AG10803 (cell line): ENCODE data around the gene PPFIA4.

ENCODE experiments used
- DNase-seq: peaks from one replicate; pipeline ENCODE4 v3.0.0; 2010; ENCODE audit warnings: low read depth
- H3K4me3 ChIP-seq: 2 replicates; pipeline ENCODE4 v1.5.1; 2011; ENCODE audit warnings: mild to moderate bottlenecking, low read length, control low read depth
- CTCF ChIP-seq: conservative IDR thresholded peaks from 2 replicates; pipeline ENCODE4 v1.5.1; 2011; ENCODE audit warnings: mild to moderate bottlenecking, low read length, control low read depth, inconsistent platforms

Gene PPFIA4

DNA sequence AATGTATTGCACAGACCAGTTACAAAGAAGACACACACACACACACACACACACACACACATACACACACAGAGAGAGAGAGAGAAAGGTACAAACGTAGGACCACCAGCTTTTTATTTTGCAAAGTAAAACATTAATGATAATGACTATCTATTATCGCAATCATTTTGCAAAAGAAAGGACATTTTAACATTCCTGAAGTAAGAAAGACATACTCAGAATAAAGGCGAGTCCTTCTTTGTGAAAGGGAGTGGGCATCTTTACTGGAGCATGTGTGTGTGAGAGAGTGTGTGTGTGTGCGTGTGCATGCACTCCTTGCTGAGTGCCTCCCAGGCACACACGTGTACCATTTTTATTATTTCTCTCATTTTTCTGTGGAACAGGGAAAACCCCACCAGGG, 28.4 kb downstream of the PPFIA4 start:
- no peak for TF ChIP-seq CTCF
- H3K4me3 ChIP-seq, result no peak overlapping the region
- no peak for DNase-seq

GRCh38 chr1:203055161-203055799, 29.0 kb downstream of the PPFIA4 start:
- no peak for DNase-seq
- H3K4me3 ChIP-seq, result no peak overlapping the region
- TF ChIP-seq CTCF, result no peak

GRCh38 chr1:203056012-203056411, 29.7 kb downstream of the PPFIA4 start:
- H3K4me3 ChIP-seq, result no peak overlapping the region
- TF ChIP-seq CTCF, result no peak
- no peak for DNase-seq

DNA sequence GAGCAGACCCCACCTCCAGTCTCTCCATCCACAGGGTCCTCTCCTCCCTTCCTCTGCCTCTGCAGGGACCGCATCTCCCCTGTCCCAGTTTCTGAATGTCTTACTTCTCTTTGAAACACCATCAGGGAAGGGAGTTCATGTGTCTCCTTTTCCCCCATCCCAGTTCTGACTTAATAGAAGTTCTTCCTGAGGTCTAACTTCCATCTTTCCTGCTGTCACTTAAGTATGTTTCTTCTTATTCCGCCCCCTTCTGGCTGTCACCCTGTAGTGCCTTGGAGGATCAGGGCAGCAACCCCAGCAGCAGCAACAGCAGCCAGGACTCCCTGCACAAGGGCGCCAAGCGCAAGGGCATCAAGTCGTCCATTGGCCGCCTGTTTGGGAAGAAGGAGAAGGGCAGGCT, 30.2 kb downstream of the PPFIA4 start:
- H3K4me3 ChIP-seq, result no peak overlapping the region
- TF ChIP-seq CTCF, result no peak
- DNase-seq, result no peak

GRCh38 chr1:203057911-203058675, 31.8 kb downstream of the PPFIA4 start:
- DNase-seq, result peak; percentile 84
- no peak for TF ChIP-seq CTCF
- no peak overlapping the region for H3K4me3 ChIP-seq

DNA sequence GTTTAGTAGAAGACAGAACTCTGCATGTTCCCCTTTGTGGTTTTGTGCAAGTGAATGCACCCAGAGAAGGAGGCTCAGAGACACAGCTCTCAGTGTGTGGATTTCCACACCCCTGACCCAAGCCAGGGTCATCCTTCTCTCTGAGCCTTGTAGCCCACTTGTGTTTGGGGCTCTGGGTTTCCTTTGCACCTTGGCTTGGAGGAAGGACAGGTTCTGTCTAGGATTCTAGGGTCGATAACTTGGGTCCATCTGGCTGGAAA, 32.3 kb downstream of the PPFIA4 start:
- no peak for DNase-seq
- no peak for TF ChIP-seq CTCF
- H3K4me3 ChIP-seq, result no peak overlapping the region

- DNase-seq, result no peak
- TF ChIP-seq CTCF, result no peak
- no peak overlapping the region for H3K4me3 ChIP-seq
Observed at GRCh38 chr1:203059485-203059884, 33.2 kb downstream of the PPFIA4 start.
